Left lung (tissue), 10 donors: ENCODE data around the gene MCRIP2. TPM values are rescaled to one million over a fixed set of nuclear protein-coding genes. Genes with fewer than 3 reads are reported as not detected.

Experiments used
- ATAC-seq: fragments of 200-7000 bp; cut with Tn5 transposase; one replicate; pipeline ENCODE4 v1.9.1; 2020; ENCODE audit warnings: moderate library complexity
- DNase-seq, 4 donors: peaks; one replicate each; pipeline ENCODE4 v3.0.0-alpha.2; 2013 to 2020
- H3K27ac ChIP-seq, 2 donors: fragments of 200-600 bp; sonication (generic) in 1 of 2; one replicate each; pipeline versions ENCODE4 v1.5.0 to v1.8.0; 2020 to 2021
- H3K27me3 ChIP-seq, 2 donors: fragments of 200-600 bp; sonication (generic) in 1 of 2; one replicate each; pipeline versions ENCODE4 v1.5.0 to v1.8.0; 2020 to 2021
- H3K36me3 ChIP-seq, 2 donors: fragments of 200-600 bp; sonication (generic) in 1 of 2; one replicate each; pipeline versions ENCODE4 v1.5.0 to v1.8.0; 2020 to 2021
- H3K4me1 ChIP-seq, 2 donors: fragments of 200-600 bp; one replicate each; pipeline ENCODE4 v1.8.0; 2021
- H3K4me3 ChIP-seq, 2 donors: fragments of 200-600 bp; sonication (generic) in 1 of 2; one replicate each; pipeline versions ENCODE4 v1.5.0 to v1.8.0; 2020 to 2021; ENCODE audit warnings: mild to moderate bottlenecking in 1 of 2
- H3K9me3 ChIP-seq, 2 donors: fragments of 200-600 bp; sonication (generic) in 1 of 2; one replicate each; pipeline versions ENCODE4 v1.5.0 to v1.8.0; 2020 to 2021
- CTCF ChIP-seq, 2 donors: fragments of 200-600 bp; sonication (generic) in 1 of 2; IDR thresholded peaks; one replicate each; pipeline versions ENCODE4 v1.5.0 to v1.8.0; 2021; ENCODE audit warnings: antibody characterized with exemption in 2 of 2
- intact Hi-C, 2 donors: fragments of 100-400 bp; cut with DNase I; formaldehyde crosslinking; loops; one replicate each; pipeline versions ENCODE4 v1.11.2 to v1.14.2; 2022
- polyA plus RNA-seq, 6 donors: library from polyadenylated mRNA; unstranded; fragments of 120-200 nt; gene quantifications; one replicate each; pipeline ENCODE4 v1.2.1, GENCODE V29; 2013; ENCODE audit not compliant: insufficient read length in 6 of 6
- total RNA-seq, 2 donors: library from RNA; stranded (reverse); fragmentation: NEBNext Ultra II Directional; extraction: Animal tissue kit (Norgen Biotek cat#: 25700); gene quantifications; one replicate each; pipeline ENCODE4 v1.2.1, GENCODE V29; 2021
- donor health status: DM: no; HTN: yes; CAD: no.
- donor health status: DM: no; HTN: no; CAD: no.

Gene MCRIP2
- total and polyA plus RNA-seq, 8 donors: 6.8 to 42.5 (median 12.1) TPM

GRCh38 chr16:649631-650030 is 8.0 kb downstream of the MCRIP2 start:
- Histone ChIP-seq H3K4me3 (peak overlapping the region; percentile 79 to 90), H3K27ac (peak overlapping the region in 1 of 2 donors; percentile 88), H3K27me3 (no peaks in the 10 kb centered on the region), H3K9me3 (no peaks in the 10 kb centered on the region), H3K4me1 (peaks cover 19 to 53% of the 10 kb centered on the region in 2 donors), H3K36me3 (peaks cover 0 to 34% of the 10 kb centered on the region in 2 donors)
- intact Hi-C loops: no loop called here
- TF ChIP-seq CTCF (IDR thresholded peaks at IDR 0.05): no peak
- no peak for DNase-seq
- no peak for ATAC-seq

GRCh38 chr16:651844-652243 is 10.2 kb downstream of the MCRIP2 start:
- ATAC-seq (no peak), DNase-seq (no peak)
- intact Hi-C loops: no loop called here
- Histone ChIP-seq H3K4me1 (peaks cover 19 to 36% of the 10 kb centered on the region in 2 donors), H3K4me3 (no peak overlapping the region), H3K27me3 (no peaks in the 10 kb centered on the region), H3K27ac (no peak overlapping the region), H3K9me3 (no peaks in the 10 kb centered on the region), H3K36me3 (peaks cover 0 to 46% of the 10 kb centered on the region in 2 donors)
- TF ChIP-seq CTCF (IDR thresholded peaks at IDR 0.05): no peak

GRCh38 chr16:652454-653305 is 11.1 kb downstream of the MCRIP2 start:
- no peak overlapping the region for H3K27ac ChIP-seq
- intact Hi-C loops: no loop called here
- no peak overlapping the region for H3K4me3 ChIP-seq
- DNase-seq (no peak), ATAC-seq (no peak)
- peaks cover 0 to 54% of the 10 kb centered on the region in 2 donors for H3K36me3 ChIP-seq
- no peaks in the 10 kb centered on the region for H3K27me3 ChIP-seq
- no peak for TF ChIP-seq CTCF (IDR thresholded peaks at IDR 0.05)
- H3K9me3 ChIP-seq: no peaks in the 10 kb centered on the region
- H3K4me1 ChIP-seq: peaks cover 17 to 28% of the 10 kb centered on the region in 2 donors

GRCh38 chr16:654034-654433 is 12.4 kb downstream of the MCRIP2 start:
- no peak for ATAC-seq
- intact Hi-C loops: no loop called here
- peaks cover 8 to 14% of the 10 kb centered on the region in 2 donors for H3K4me1 ChIP-seq
- H3K27me3 ChIP-seq: no peaks in the 10 kb centered on the region
- H3K9me3 ChIP-seq: no peaks in the 10 kb centered on the region
- peaks cover 0 to 67% of the 10 kb centered on the region in 2 donors for H3K36me3 ChIP-seq
- no peak overlapping the region for H3K4me3 ChIP-seq
- DNase-seq: no peak
- TF ChIP-seq CTCF (IDR thresholded peaks at IDR 0.05): no peak
- H3K27ac ChIP-seq: no peak overlapping the region

- DNase-seq: no peak
- intact Hi-C loops: no loop called here
- no peak for TF ChIP-seq CTCF (IDR thresholded peaks at IDR 0.05)
Observed at GRCh38 chr16:657487-657886, 15.9 kb downstream of the MCRIP2 start.

More at GRCh38 chr16:657487-657886, 15.9 kb downstream of the MCRIP2 start:
- no peak for ATAC-seq
- Histone ChIP-seq H3K4me1 (peaks cover 3 to 17% of the 10 kb centered on the region in 2 donors), H3K4me3 (no peak overlapping the region), H3K36me3 (peaks cover 0 to 56% of the 10 kb centered on the region in 2 donors), H3K27me3 (no peaks in the 10 kb centered on the region), H3K27ac (no peak overlapping the region), H3K9me3 (no peaks in the 10 kb centered on the region)
